ENCODE results near the gene TMEM171. TPM values are rescaled to one million over a fixed set of nuclear protein-coding genes. Genes with fewer than 3 reads are reported as not detected.

TMEM171 gene
- total RNA-seq, 1 donor from 2014 or later = not detected

DNA sequence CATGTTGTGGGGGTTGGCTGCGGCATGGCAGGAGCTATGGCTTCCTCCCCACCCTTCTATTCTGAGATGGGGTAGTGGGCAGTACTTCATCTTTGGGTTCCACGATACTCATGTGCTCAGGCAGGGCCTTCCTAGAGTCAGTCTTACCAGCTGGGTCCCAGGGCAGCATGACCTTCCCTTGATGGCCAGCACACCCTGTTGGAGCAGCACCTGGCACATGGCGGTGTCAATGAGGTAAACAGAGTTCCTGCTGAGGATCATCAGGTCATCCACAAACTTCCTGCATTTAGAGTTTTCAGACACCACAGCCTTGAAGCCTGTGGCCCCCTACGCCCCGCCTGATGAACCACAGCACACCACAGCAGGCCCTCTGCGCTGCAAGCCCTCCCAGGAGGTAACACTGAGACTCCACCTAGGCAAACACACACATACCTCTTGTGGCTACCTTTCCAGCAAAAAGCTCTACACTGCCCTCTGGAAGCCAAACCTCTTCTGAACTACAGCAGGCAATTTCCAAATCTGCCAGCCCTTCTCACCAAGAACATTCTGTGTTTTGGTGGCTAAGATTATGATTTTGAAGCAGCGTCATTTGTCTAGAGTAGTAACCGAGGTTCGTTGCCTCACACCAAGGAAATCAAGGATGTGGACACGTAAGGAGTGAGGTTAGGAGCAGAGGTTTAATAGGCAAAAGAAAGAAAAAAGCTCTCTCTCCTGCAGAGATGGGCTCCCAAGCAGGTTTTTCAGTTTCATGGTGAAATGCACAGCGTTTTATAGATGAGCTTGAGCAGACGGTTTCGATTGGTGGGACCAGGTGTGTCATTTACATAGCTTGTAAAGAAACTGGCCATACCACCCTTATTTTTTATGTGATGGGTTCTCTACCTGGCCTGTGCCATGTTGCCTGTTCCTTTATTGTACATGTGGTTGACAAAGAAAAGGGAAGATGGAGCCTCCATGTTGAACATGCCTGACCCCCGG lies 32.3 kb downstream of the TMEM171 start:
- Histone ChIP-seq H3K4me3 (no peak overlapping the region), H2AFZ (replicated peaks) (no peak overlapping the region), H3K9me3 (ENCODE audit: low read depth) (no peaks in the 10 kb centered on the region), H3K36me3 (no peaks in the 10 kb centered on the region), H3K79me2 (ENCODE audit: low read depth) (no peaks in the 10 kb centered on the region), H3K27ac (no peak overlapping the region), H4K20me1 (ENCODE audit: low read depth) (no peaks in the 10 kb centered on the region), H3K4me2 (no peak overlapping the region), H3K9ac (no peak overlapping the region), H3F3A (ENCODE audit: low read depth) (no peaks in the 10 kb centered on the region), H3K4me1 (no peaks in the 10 kb centered on the region), H3K27me3 (no peaks in the 10 kb centered on the region)
- Mint-ChIP-seq H3K4me1 (peaks cover 9% of the 10 kb centered on the region), H3K9me3 (no peaks in the 10 kb centered on the region), H3K36me3 (no peaks in the 10 kb centered on the region), H3K4me3 (no peak overlapping the region), H3K27me3 (ENCODE audit: insufficient read depth, low read depth) (peaks cover 2% of the 10 kb centered on the region), H3K27ac (no peak overlapping the region)
- no peak for TF ChIP-seq CTCF (IDR thresholded peaks at IDR 0.05)
- no peak for TF ChIP-seq EZH2phosphoT487 (IDR thresholded peaks at IDR 0.05)
- TF ChIP-seq EZH2 (IDR thresholded peaks at IDR 0.05) = no peak
- DNase-seq (ENCODE audit: low spot score) = no peak

DNA sequence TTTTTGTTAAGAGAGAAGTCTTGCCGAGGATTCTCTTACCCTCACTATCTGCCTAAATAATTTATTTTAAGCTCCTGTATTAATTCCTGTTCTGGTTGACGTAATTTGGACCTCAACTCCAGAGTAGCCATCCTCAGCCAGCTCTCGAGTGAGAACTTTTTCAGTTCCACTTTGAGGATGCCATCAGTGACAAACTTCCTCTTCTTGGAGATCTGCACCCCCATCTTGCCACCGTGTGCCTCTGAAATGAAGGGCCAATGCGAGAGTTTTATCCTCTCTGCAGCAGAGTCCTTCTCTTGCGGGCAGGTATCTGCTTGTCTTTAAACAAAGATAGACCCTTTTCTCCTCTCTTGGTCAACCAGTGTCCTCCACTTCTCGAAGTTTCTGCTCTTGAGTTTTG lies 33.1 kb downstream of the TMEM171 start:
- H3K9me3 Mint-ChIP-seq = no peaks in the 10 kb centered on the region
- H2AFZ ChIP-seq (replicated peaks) = no peak overlapping the region
- no peaks in the 10 kb centered on the region for H3F3A ChIP-seq (ENCODE audit: low read depth)
- no peak overlapping the region for H3K4me2 ChIP-seq
- no peak overlapping the region for H3K4me3 ChIP-seq
- no peak overlapping the region for H3K27ac Mint-ChIP-seq
- no peak for TF ChIP-seq EZH2 (IDR thresholded peaks at IDR 0.05)
- no peak for TF ChIP-seq CTCF (IDR thresholded peaks at IDR 0.05)
- TF ChIP-seq EZH2phosphoT487 (IDR thresholded peaks at IDR 0.05) = no peak
- no peaks in the 10 kb centered on the region for H3K4me1 ChIP-seq
- no peaks in the 10 kb centered on the region for H3K79me2 ChIP-seq (ENCODE audit: low read depth)
- no peaks in the 10 kb centered on the region for H3K9me3 ChIP-seq (ENCODE audit: low read depth)
- H4K20me1 ChIP-seq (ENCODE audit: low read depth) = no peaks in the 10 kb centered on the region
- peaks cover 2% of the 10 kb centered on the region for H3K27me3 Mint-ChIP-seq (ENCODE audit: insufficient read depth, low read depth)
- peaks cover 13% of the 10 kb centered on the region for H3K4me1 Mint-ChIP-seq
- H3K27ac ChIP-seq = no peak overlapping the region
- no peak overlapping the region for H3K9ac ChIP-seq
- no peak for DNase-seq (ENCODE audit: low spot score)
- no peaks in the 10 kb centered on the region for H3K36me3 ChIP-seq
- no peaks in the 10 kb centered on the region for H3K27me3 ChIP-seq
- H3K36me3 Mint-ChIP-seq = no peaks in the 10 kb centered on the region
- H3K4me3 Mint-ChIP-seq = no peak overlapping the region

DNA sequence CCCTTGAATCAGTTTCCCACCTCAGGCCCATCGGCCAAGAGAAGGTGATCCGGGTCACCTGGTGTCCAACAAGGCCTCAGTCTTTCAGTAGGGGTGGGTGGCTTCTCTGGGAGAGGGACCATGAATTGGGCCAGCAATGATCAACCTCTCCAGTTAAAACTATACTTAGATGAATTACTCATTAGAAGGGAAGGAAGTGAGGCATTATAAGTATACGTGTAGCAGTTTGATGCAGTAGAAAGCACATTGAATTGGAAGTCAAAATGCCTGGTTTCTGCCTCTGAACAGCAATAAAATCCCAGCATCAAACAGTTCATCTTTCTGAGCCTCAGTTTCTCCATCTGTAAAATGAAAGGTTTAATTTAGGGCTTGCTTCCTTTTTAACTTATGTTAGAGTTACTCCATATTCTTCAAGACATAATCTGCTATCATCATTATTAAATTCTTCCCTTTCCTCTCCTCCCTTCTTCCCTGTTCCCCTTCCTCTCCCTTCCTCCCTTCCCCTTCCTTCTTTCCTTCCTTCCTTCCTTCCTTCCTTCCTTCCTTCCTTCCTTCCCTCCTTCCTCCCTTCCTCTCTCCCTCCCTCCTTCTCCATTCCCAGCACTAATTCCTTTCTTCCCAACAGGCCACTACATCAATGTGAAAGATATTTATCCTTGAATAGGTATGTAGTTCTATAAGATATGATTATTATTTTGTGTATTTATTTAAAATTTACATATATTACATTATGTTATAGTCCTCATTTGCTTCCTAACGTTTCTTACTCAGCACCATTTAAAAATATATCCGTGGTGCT lies 34.0 kb downstream of the TMEM171 start:
- H3K4me3 ChIP-seq = no peak overlapping the region
- no peak overlapping the region for H3K27ac ChIP-seq
- Mint-ChIP-seq H3K27me3 (ENCODE audit: insufficient read depth, low read depth) (peaks cover 2% of the 10 kb centered on the region), H3K4me1 (peaks cover 13% of the 10 kb centered on the region), H3K4me3 (no peak overlapping the region), H3K27ac (no peak overlapping the region), H3K36me3 (no peaks in the 10 kb centered on the region), H3K9me3 (no peaks in the 10 kb centered on the region)
- H3K27me3 ChIP-seq = no peaks in the 10 kb centered on the region
- H3F3A ChIP-seq (ENCODE audit: low read depth) = no peaks in the 10 kb centered on the region
- no peak overlapping the region for H2AFZ ChIP-seq (replicated peaks)
- TF ChIP-seq CTCF (IDR thresholded peaks at IDR 0.05) (no peak), EZH2phosphoT487 (IDR thresholded peaks at IDR 0.05) (no peak)
- H3K9ac ChIP-seq = no peak overlapping the region
- no peaks in the 10 kb centered on the region for H3K36me3 ChIP-seq
- no peaks in the 10 kb centered on the region for H3K4me1 ChIP-seq
- DNase-seq (ENCODE audit: low spot score) = no peak
- H3K9me3 ChIP-seq (ENCODE audit: low read depth) = no peaks in the 10 kb centered on the region
- H3K4me2 ChIP-seq = no peak overlapping the region
- H4K20me1 ChIP-seq (ENCODE audit: low read depth) = no peaks in the 10 kb centered on the region
- H3K79me2 ChIP-seq (ENCODE audit: low read depth) = no peaks in the 10 kb centered on the region

Measured in neural progenitor cell (in vitro differentiated cells).